Sciatic nerve (tissue), 2 donors: ENCODE data around the gene CEP162. TPM values are rescaled to one million over a fixed set of nuclear protein-coding genes. Genes with fewer than 3 reads are reported as not detected.
"Not testable (repeated sequence)": the region's sequence is repeated elsewhere in the genome, so short reads cannot be mapped to it uniquely, and the experiment has no call there.

Experiments used
- ATAC-seq: fragments of 200-7000 bp; cut with Tn5 transposase; one replicate; pipeline ENCODE4 v1.9.1; 2020; ENCODE audit warnings: mild to moderate bottlenecking, moderate library complexity
- DNase-seq: peaks from one replicate; pipeline ENCODE4 v3.0.0-alpha.2; 2020; ENCODE audit warnings: low spot score
- intact Hi-C: fragments of 100-400 bp; cut with DNase I; formaldehyde crosslinking; loops from one replicate; pipeline ENCODE4 v1.14.2; 2022
- total RNA-seq: library from RNA; stranded (reverse); fragmentation: NEBNext Ultra II Directional; extraction: Animal tissue kit (Norgen Biotek cat#: 25700); gene quantifications from one replicate; pipeline ENCODE4 v1.2.1, GENCODE V29; 2021
- donor health status: DM: no; HTN: no; CAD: no.
- donor health status: DM: no; HTN: no; CAD: no.

The CEP162 gene
- total RNA-seq, 1 donor from 2014 or later: 17.0 TPM

- intact Hi-C loops: no loop called here
- DNase-seq: no peak
- ATAC-seq: no peak
These were observed 119.9 kb downstream of the CEP162 start for GRCh38 chr6:84107495-84107894.

GRCh38 chr6:84105215-84105924 lies 122.1 kb downstream of the CEP162 start:
- DNase-seq, ATAC-seq, intact Hi-C loops: not testable (repeated sequence)

DNA sequence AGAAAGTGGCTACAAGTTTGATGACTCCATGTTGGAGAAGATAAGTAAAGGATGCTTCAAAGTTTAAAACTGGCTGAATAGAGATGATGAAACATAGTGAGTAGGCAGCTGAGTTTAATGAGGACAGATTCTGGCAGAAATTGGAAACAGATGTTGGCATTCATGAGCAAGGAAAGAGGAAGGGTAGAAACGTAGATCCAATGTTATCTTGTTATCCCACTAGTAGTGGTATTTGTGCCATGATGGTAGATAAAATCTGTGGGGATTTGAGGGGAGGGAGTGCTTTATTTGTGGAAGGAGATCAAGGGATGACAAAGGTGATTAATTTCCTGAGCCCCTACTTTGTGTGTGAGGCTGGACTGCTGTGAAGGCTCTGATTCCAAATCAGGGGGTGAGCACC lies 124.4 kb downstream of the CEP162 start:
- intact Hi-C loops: no loop called here
- ATAC-seq (no peak), DNase-seq (no peak)

DNA sequence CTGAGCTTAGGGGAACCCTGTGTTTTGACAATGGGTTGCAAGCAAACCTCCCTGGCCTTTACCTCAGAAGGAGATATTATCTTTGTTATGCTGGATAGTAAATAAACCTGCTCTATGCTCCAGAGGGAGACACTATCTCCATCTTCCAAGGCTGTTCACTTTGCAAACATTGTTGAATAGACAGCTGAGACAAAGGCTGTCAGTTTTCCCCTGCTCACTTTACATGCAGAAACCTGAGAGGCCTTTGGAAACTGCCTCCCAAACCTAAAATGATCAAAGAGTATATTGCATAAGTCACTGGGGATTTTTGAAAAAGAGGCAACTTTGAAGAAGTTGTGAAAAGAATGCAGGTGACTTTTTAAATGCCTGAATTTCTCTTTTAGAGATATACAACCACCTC lies 132.3 kb downstream of the CEP162 start:
- intact Hi-C loops: no loop called here
- no peak for ATAC-seq

GRCh38 chr6:84093441-84094435 lies 133.7 kb downstream of the CEP162 start:
- no peak for ATAC-seq
- intact Hi-C loops: no loop called here
- no peak for DNase-seq

More for the DNA sequence above, 132.3 kb downstream of the CEP162 start:
- no peak for DNase-seq

GRCh38 chr6:84089552-84089951 lies 137.9 kb downstream of the CEP162 start:
- intact Hi-C loops: no loop called here
- DNase-seq (no peak), ATAC-seq (peak; percentile 54)

DNA sequence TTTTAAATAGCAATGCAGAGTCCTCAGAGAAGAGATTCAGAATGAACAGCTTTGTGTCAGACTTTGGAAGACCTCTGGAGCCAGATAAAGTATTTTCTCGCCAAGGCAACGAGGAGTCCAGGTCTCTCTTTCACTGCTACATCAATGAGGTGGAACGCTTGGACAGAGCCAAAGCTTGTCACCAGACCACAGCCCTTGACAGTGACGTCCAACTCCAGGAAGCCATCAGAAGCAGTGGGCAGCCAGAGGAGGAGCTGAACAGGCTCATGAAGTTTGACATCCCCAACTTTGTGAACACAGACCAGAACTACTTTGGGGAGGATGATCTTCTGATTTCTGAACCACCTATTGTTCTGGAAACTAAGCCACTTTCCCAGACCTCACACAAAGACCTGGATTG lies 138.4 kb downstream of the CEP162 start:
- DNase-seq (no peak), ATAC-seq (peak; percentile 94)
- intact Hi-C loops: no loop called here

DNA sequence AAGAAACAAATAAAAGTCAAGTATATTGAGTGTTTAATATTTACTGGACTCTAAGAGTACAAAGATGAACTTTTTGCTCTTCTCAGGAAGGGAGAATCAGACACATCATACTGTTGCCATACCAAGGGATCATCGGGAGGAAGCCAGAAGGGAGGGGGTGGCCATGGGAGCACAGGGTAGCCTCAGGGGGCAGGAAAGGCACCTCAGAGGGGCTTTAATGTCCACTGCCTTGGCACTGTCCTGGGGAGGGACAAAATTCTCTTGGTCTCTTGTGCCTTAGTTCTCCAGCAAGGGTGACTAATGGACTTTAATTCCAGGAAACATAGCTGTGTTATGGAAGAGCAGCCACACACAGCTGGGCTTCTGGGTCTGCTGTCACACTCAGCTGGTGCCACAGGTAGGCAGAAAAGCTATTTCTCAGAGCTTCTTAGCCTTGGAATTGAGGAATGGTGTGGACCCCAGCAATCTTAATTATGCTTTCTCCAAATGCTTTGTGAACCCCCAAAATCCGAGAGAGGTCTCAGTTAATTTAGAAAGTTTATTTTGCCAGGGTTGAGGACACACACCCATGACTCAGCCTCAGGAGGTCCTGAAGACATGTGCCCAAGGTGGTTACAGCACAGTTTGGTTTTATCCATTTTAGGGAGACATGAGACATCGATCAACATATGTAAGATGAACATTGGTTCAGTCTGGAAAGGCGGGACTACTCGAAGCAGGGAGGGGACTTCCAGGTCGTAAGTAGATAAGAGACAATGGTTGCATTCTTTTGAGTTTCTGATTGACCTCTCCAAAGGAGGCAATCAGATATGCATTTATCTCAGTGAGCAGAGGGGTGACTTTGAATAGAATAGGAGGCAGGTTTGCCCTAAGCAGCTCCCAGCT lies 140.7 kb downstream of the CEP162 start:
- DNase-seq (no peak), ATAC-seq (no peak)
- intact Hi-C loops: no loop called here

DNA sequence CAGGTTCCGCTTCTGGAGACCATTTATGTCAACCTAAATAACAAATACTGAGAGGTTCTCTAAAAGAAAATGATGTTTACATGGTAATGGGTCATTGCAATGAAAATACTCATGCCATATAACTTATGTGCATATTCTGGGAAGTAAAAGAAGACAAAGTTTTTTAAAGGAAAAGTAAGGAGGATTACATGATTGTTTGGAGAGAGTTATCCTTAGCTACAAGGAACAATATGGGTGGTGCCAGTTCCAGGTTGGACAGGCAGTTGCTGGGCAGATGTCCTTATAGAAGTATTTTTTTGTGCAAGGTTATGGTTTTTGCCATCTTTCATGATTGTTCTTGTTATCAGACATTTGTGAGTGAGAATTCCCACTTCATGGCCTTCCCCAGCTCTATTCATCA lies 141.4 kb downstream of the CEP162 start:
- intact Hi-C loops: no loop called here
- DNase-seq (no peak), ATAC-seq (no peak)

GRCh38 chr6:84084705-84085104 lies 142.7 kb downstream of the CEP162 start:
- DNase-seq, intact Hi-C loops, ATAC-seq: not testable (repeated sequence)

DNA sequence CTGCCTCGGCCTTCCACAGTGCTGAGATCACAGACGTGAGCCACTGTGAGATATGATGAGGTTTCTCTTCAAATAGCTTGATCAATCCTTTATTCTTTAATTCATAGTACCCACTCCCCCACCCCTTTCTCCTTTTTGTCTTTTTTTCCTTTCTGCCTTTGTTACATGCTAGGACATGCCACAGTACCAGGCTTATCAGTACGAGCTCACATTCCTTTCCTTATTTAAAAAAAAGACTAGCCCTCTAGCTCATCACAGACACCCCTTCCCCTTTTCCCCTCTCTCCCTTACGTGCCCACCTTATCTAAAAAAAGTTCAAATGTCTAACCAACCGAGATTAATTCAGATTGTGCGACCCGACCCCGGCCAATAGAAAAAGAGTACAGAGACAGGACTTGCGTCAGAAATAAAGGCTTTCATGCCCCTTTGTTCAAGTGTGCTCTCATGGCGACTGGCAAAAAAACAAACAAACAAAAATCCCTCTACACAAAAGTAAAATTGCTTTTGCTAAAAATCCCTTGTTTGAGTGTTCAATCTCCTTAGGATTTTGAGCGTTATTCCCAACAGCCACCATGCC lies 144.7 kb downstream of the CEP162 start:
- DNase-seq (no peak), ATAC-seq (no peak)
- intact Hi-C loops: no loop called here

GRCh38 chr6:84081222-84081621 lies 146.2 kb downstream of the CEP162 start:
- ATAC-seq: no peak
- intact Hi-C loops: no loop called here
- no peak for DNase-seq

DNA sequence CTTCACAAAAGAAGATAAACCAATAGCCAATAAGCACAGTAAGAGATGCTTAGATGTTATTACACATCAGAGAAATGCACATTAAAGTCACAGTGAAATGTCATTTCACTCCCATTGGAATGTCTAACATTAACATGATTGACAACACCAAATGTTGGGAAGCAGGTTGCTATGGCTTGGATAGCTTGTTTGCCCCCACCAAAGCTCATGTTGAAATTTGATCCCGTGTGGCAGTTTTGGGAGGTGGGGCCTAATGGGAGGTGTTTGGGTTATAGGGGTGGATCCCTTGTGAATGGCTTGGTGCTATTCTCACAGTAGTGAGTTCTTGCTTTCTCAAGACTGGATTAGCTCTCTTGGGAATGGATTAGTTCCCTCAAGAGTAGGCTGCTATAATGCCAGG lies 149.1 kb downstream of the CEP162 start:
- intact Hi-C loops: no loop called here
- ATAC-seq (no peak), DNase-seq (no peak)

- intact Hi-C loops: no loop called here
- no peak for ATAC-seq
- no peak for DNase-seq
These were observed 149.8 kb downstream of the CEP162 start for GRCh38 chr6:84077645-84078044.

- no peak for DNase-seq
- intact Hi-C loops: no loop called here
- ATAC-seq: no peak
These were observed 152.3 kb downstream of the CEP162 start for GRCh38 chr6:84074988-84075781.
